Activated CD8-positive, alpha-beta T cell treated with anti-CD3 and anti-CD28 coated beads for 36 hours (primary cell): ENCODE measurements around the gene WASF3. TPM values are rescaled to one million over a fixed set of nuclear protein-coding genes. Genes with fewer than 3 reads are reported as not detected.
A peak's percentile ranks its signal among the peaks of the same experiment; 100 is the strongest.

Experiments
- ATAC-seq: fragments of 200-7000 bp; cut with Tn5 transposase; one replicate; pipeline ENCODE4 v1.10.0; 2021; ENCODE audit warnings: mild to moderate bottlenecking, moderate library complexity
- CTCF ChIA-PET: fragments of 350-600 bp; sonication (Branson Sonifier 250); formaldehyde crosslinking; loops from one replicate; lab custom pipeline; 2021; ENCODE audit warnings: antibody characterized with exemption; lab: Charles Lee
- POLR2A ChIA-PET: fragments of 350-600 bp; sonication (Branson Sonifier 250); formaldehyde crosslinking; loops from one replicate; lab custom pipeline; 2021; ENCODE audit warnings: antibody characterized with exemption; lab: Charles Lee
- DNase-seq: peaks from one replicate; pipeline ENCODE4 v3.0.0-alpha.2; 2020
- H3K27ac Mint-ChIP-seq: one replicate; pipeline ENCODE4 v1.8.0; 2021; ENCODE audit warnings: mild to moderate bottlenecking, mixed read lengths
- H3K27me3 Mint-ChIP-seq: one replicate; pipeline ENCODE4 v1.8.0; 2021; ENCODE audit warnings: mixed read lengths
- H3K36me3 Mint-ChIP-seq: one replicate; pipeline ENCODE4 v1.8.0; 2021; ENCODE audit warnings: low read depth, mixed read lengths
- H3K4me1 Mint-ChIP-seq: one replicate; pipeline ENCODE4 v1.8.0; 2021; ENCODE audit warnings: low read depth, mixed read lengths
- H3K4me3 Mint-ChIP-seq: one replicate; pipeline ENCODE4 v1.8.0; 2021; ENCODE audit warnings: mild to moderate bottlenecking, moderate library complexity, mixed read lengths
- H3K9me3 Mint-ChIP-seq: one replicate; pipeline ENCODE4 v1.8.0; 2021; ENCODE audit warnings: mixed read lengths
- CTCF ChIP-seq: fragments of 200-600 bp; IDR thresholded peaks from one replicate; pipeline ENCODE4 v1.8.0; 2022; ENCODE audit warnings: antibody characterized with exemption, mild to moderate bottlenecking
- intact Hi-C: fragments of 100-400 bp; cut with micrococcal nuclease; formaldehyde crosslinking; loops from one replicate; pipeline ENCODE4 v1.10.0; 2022
- total RNA-seq, 2 experiments: library from RNA; stranded (reverse); gene quantifications; one replicate each; pipeline ENCODE4 v1.2.3, GENCODE V29; 2021

WASF3 gene
- total RNA-seq, 2 experiments from 2014 or later, result 0.07 to 0.09 TPM

- POLR2A ChIA-PET, result no interaction called here
- H3K27ac Mint-ChIP-seq, result no peak overlapping the region
- peaks cover 7% of the 10 kb centered on the region for H3K4me1 Mint-ChIP-seq
- TF ChIP-seq CTCF, result peak; percentile 69
- intact Hi-C loops, result loop anchor here (5.0 kb wide), 2 partner anchors 165 to 225 kb away; no protein-coding TSS in a partner anchor
- no peaks in the 10 kb centered on the region for H3K27me3 Mint-ChIP-seq
- CTCF ChIA-PET, result interaction anchor here (0.7 to 6.1 kb wide), 10 partner anchors 9 to 239 kb away, joined by 3 to 38 read pairs (median 5); no protein-coding TSS in a partner anchor
- ATAC-seq (peak; percentile 89), DNase-seq (peak; percentile 69)
- no peaks in the 10 kb centered on the region for H3K36me3 Mint-ChIP-seq
- no peaks in the 10 kb centered on the region for H3K9me3 Mint-ChIP-seq
- no peak overlapping the region for H3K4me3 Mint-ChIP-seq
Observed at GRCh38 chr13:26707122-26708006, 149.9 kb downstream of the WASF3 start.

GRCh38 chr13:26708007-26708297, 150.5 kb downstream of the WASF3 start:
- no peak overlapping the region for H3K27ac Mint-ChIP-seq
- ATAC-seq (peak; percentile 24), DNase-seq (no peak)
- intact Hi-C loops, result loop anchor here (5.0 kb wide), 2 partner anchors 164 to 224 kb away; no protein-coding TSS in a partner anchor
- CTCF ChIA-PET, result interaction anchor here (0.8 to 6.1 kb wide), 8 partner anchors 10 to 238 kb away, joined by 4 to 38 read pairs (median 5); no protein-coding TSS in a partner anchor
- POLR2A ChIA-PET, result no interaction called here
- H3K4me3 Mint-ChIP-seq, result no peak overlapping the region
- peak; percentile 10 for TF ChIP-seq CTCF
- peaks cover 4% of the 10 kb centered on the region for H3K9me3 Mint-ChIP-seq
- H3K36me3 Mint-ChIP-seq, result no peaks in the 10 kb centered on the region
- peaks cover 7% of the 10 kb centered on the region for H3K4me1 Mint-ChIP-seq
- no peaks in the 10 kb centered on the region for H3K27me3 Mint-ChIP-seq

- Mint-ChIP-seq H3K4me3 (no peak overlapping the region), H3K36me3 (no peaks in the 10 kb centered on the region), H3K4me1 (peaks cover 7% of the 10 kb centered on the region), H3K27me3 (no peaks in the 10 kb centered on the region), H3K27ac (no peak overlapping the region), H3K9me3 (peaks cover 5% of the 10 kb centered on the region)
- TF ChIP-seq CTCF, result no peak
- intact Hi-C loops, result loop anchor here (5.0 kb wide), 2 partner anchors 163 to 223 kb away; no protein-coding TSS in a partner anchor
- no peak for ATAC-seq
- POLR2A ChIA-PET, result no interaction called here
- CTCF ChIA-PET, result interaction anchor here (0.7 to 6.1 kb wide), 3 partner anchors 163 to 533 kb away, joined by 3 to 38 read pairs (median 3); no protein-coding TSS in a partner anchor
- DNase-seq, result no peak
Observed at GRCh38 chr13:26709461-26709860, 152.0 kb downstream of the WASF3 start.

- TF ChIP-seq CTCF, result no peak
- Mint-ChIP-seq H3K4me3 (no peak overlapping the region), H3K27ac (no peak overlapping the region), H3K27me3 (no peaks in the 10 kb centered on the region), H3K36me3 (no peaks in the 10 kb centered on the region), H3K9me3 (peaks cover 5% of the 10 kb centered on the region), H3K4me1 (peaks cover 7% of the 10 kb centered on the region)
- no peak for ATAC-seq
- intact Hi-C loops, result no loop called here
- POLR2A ChIA-PET, result no interaction called here
- DNase-seq, result no peak
- CTCF ChIA-PET, result interaction anchor here (1.4 to 1.7 kb wide), 2 partner anchors 11 to 221 kb away, joined by 3 to 6 read pairs; no protein-coding TSS in a partner anchor
Observed at GRCh38 chr13:26710166-26710565, 152.7 kb downstream of the WASF3 start.

- Mint-ChIP-seq H3K4me1 (peaks cover 7% of the 10 kb centered on the region), H3K9me3 (peaks cover 5% of the 10 kb centered on the region), H3K27ac (no peak overlapping the region), H3K4me3 (no peak overlapping the region), H3K36me3 (no peaks in the 10 kb centered on the region), H3K27me3 (no peaks in the 10 kb centered on the region)
- CTCF ChIA-PET, result interaction anchor here (1.1 to 1.8 kb wide), 4 partner anchors 12 to 164 kb away, joined by 3 to 7 read pairs (median 4); no protein-coding TSS in a partner anchor
- intact Hi-C loops, result no loop called here
- ATAC-seq (no peak), DNase-seq (no peak)
- POLR2A ChIA-PET, result no interaction called here
- no peak for TF ChIP-seq CTCF
Observed at GRCh38 chr13:26711211-26711610, 153.7 kb downstream of the WASF3 start.
